Raji (cell line): ENCODE data around the gene TXK.

Experiments used
- POLR2A ChIP-seq: IDR thresholded peaks from 2 replicates; pipeline ENCODE4 v1.6.1; 2011; ENCODE audit warnings: low read depth, low read length, control low read depth; ENCODE audit not compliant: insufficient read depth

TXK gene

DNA sequence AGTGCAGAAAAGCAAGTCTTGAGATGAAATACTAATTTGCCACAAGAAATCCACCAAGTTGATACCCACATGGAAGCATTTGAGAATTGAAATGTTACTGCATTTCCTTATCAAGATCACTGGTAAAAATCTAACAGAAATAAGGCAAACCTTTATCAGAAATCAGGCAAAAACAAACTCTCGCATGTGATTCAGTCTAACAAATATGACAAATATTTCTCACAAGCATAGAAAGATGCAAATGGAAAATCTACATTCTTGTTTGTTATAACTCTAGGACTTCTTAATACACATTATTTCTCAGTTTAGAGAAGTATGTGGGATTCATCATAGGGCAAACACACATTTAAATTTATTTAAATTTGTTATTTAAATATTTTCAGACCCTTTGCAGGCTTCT lies 52.9 kb downstream of the TXK start:
- TF ChIP-seq POLR2A = no peak

DNA sequence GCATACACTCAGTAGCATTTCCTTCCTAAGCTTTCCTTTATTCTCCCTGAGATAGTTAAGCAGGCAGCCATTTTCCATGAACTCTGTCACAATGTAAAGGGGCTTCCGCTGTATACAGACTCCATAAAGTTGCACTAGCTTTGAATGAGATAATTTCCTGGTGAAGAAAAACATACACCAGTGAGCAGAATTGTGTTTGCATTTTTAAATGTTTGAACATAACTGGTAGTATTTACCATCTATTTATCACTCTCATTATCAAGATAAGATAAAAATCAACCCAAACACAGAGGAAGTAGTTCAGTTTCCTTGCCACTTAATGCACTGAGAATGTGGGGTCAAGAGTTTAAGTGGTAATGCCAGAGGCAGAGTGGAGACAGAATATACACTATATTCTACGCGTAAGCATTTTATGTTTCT lies 54.1 kb downstream of the TXK start:
- TF ChIP-seq POLR2A = no peak

DNA sequence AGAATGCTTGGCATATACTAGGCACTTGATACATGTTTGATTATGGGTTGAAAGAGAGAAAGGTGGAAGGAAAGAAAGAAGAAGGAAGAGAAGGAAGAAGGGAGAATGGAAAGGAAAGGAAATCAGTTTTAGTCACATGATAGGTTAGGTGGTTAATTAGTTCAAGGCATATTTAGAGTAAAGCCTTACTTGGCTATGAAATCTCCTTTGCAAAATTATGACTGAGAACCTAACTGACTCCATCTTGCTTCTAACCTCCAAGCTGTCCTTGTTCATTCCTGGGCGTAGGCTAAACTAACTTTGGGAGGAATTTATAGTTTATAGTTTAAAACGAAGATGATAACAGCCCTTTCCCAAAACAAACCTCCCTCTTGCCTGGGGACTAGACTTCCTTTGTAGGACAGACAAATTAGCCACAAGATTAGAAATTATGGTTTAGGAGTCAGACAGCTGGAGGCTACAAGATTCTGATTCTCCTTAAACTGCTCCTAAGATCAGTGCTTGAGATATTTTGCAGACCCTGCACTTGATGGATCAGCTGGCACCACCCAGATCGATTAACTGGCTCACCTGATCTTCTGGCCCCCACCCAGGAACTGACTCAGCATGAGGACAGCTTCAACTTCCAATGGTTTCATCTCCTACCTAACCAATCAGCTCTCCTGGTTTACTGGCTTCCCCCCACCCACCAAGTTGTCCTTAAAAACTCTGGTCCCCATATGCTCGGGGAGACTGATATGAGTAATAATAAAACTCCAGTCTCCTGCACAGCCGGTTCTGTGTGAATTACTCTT lies 55.0 kb downstream of the TXK start:
- TF ChIP-seq POLR2A = no peak

DNA sequence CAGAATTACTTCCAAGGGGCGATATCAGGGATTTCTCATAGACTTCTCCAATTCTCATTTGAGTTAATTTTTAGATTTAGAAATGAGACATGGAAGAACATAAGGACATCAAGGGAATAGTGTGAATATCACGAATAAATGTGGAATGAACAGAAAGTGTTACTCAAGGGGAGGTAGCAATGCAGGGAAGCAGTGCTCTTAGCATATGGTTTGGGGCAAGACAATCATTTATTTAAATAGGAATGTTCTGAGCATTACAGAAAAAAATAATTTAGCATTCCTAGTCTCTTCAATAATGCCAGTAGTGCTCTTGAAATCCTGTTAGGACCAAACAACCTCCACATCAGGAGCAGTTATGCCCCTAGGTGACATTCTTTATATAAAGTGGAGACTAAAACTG lies 55.6 kb downstream of the TXK start:
- no peak for TF ChIP-seq POLR2A

DNA sequence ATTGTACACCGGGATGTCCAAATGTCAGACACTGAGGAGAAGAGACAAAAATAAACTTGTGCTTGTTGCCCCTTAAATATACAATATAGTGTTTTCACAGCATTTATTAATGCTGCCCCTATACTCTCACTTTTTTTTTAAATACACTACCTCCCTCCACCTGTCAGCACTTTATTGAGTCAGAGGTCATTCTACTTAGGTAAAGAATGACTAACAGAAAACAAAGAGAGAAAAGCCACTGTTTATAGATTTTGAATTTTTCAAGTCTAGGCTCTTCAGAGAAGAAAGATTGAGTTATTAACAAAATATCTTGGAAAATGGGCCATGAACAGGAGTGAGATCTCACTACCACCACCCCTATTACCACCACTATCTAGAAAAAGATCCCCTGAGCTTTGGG lies 59.4 kb downstream of the TXK start:
- no peak for TF ChIP-seq POLR2A

DNA sequence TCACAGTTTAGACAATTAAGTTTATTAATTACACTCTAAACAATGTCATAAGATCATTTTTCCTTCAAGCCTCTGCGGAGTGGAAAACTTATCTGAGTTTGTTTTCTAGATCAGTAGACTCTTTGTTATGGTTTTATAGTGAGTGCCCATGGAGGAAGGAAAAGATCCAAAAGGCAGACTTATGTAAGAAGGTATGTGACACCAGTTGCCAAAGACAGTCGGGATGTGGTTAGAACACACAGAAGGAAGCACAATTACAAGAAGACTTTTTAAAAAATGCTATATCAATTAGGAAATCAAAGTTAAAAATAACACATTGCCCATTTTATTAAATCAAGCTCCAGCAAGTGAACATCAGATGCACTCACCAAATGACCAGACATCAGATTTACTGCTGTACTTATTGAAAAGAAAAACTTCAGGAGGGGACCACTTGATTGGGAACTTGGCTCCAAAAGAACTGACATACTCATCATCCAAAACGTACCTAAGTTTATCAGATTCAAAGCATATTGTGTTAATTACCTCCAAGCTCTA lies 60.4 kb downstream of the TXK start:
- no peak for TF ChIP-seq POLR2A

DNA sequence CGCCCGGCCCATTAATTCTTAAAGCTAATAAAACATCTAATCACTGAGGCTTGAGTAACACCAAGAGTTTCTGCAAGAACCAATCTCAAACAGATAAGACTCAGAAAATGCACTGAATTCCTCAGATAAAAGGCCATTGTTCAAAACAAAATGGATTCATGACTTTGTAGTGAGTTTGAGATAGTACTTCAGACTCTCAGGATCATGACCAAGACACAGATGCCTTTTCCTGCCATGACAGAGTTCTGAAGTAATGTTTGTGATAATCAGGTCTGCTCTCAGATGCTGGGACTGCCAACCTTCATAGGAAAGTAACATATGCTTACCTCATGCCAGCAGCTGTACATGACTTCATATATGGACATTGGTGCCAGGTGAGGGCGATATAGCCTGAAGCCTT lies 62.9 kb downstream of the TXK start:
- TF ChIP-seq POLR2A = no peak

DNA sequence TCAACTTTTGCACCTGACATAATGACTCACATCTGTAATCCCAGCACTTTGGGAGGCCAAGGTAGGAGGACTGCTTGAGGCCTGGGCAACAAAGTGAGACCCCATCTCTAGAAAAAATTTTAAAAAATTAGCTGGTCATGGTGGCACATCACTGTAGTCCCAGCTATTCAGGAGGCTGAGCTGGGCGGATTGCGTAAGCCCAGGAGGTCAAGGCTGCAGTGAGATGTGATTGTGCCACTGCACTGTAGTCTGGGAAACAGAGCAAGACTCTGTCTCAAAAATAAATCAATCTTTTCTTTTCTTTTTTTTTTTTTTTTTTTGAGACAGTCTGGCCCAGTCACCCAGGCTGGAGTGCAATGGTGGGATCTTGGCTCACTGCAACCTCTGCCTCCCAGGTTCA lies 65.0 kb downstream of the TXK start:
- no peak for TF ChIP-seq POLR2A

DNA sequence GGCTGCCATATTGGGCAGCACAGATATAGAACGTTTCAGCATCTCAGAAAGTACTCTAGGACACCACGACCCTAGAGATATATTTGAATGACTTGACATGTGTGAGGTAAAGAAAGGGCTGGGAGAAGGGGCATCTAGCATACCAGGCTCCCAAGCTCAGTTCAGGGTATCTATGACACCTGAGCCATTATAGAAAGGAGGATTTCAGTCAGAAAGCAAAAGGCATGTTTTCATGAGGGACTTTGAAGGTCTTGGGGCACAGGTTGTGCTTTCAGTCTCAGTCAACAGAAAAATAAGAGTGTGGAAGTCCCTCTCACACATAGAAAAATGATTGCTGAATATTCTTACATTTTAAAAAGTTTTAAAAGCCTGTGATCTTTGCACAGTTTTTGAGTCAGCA lies 65.9 kb downstream of the TXK start:
- TF ChIP-seq POLR2A = no peak

DNA sequence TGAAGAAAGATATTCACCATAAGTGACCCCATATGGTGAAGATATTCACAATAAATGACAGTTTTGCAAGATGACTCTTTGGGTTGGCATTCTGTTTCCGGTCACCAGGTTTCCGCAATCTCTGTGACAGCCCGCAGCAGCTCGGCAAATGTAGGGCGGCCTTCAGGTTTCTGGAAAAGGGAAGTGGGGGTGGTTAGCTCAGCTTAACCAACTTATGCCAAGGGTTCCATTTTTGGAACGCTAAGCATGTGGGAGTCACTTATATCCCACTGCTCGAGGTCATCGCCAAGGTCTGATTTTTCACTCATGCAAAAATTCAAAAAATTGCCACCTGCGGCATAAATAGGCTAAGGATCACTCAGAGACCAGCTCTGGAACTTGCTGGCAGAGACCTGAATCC lies 66.5 kb downstream of the TXK start:
- TF ChIP-seq POLR2A = no peak

DNA sequence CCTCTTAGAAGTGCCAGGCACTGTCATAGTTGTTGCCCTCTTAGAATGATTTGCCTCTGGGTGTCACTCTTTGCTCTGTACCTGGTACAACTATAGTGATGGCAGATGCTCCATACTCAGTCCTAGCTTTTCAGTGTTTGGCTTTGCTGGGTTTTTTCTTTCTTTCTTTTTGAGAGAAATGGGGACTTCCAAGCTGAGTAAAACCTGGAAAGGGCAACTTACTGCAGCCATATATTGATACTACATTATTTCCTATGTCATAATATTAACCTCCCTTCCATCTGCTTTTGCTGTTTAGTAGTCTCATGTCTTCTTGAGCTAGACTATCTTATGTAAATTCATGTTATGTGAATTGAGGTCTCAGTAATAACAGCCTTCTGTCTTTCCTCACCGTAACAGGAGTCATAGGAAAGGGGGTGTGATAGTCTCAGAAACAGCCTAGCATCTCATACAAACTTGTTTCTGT lies 68.4 kb downstream of the TXK start:
- no peak for TF ChIP-seq POLR2A

DNA sequence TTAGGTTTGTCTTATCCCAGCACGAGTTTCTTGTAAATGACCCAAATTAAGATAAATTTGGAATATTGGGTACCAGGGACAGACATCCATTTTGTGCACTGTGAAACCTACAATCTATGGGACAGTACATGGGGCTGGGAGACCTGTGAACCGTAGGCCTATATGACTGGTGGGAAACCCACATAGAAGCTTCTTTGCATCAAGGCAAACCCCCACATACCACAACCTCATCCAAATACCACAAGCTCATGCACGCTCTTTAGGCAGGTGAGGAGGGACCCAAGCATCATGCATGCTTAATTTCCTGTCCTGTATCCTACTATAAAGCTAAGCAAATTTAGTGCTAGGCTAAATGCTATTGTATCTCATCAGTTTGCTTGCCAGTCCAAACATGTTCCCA lies 69.7 kb downstream of the TXK start:
- no peak for TF ChIP-seq POLR2A

DNA sequence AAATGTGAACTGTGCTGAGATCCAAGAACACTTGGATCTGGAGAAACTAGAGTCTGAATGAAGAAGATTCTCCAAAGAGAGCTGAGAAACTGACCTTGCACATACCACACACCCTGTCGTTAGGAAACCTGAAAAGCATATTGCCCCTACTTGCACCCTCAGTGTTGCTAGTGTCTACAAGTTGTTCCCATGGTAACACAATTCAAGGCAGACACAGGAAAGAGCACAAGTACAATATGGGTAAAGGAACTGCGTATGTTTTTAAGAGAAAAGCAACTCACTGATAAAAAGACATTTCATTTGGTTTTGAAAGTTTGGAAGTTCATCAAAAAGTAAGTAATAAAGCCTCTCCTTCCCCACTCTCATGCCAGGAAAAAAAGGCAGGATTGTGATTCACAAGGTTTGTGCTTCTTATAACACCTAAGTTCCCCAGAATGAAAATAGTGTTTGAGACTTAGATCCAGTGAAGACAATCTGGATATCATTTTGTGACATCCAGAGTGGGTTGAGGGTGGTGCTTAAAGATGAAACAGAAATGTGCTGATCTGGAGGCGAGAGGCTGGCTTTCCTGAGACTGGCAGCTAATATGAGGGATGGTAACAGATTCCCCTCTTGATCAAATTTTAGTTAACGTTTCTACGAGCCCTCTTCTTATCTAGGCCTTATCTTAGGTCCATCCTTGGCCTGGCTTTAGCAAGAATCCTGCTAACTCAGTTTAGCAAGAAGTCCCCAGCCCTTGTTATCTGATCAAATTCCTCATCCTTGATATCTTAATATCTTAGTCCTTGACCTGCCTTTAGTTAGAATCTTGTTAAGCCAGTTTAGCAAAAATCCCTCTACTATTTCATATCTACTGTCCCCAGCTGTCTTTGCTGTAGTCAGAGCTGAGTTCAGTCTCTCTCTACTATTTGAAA lies 75.2 kb downstream of the TXK start:
- TF ChIP-seq POLR2A = no peak

DNA sequence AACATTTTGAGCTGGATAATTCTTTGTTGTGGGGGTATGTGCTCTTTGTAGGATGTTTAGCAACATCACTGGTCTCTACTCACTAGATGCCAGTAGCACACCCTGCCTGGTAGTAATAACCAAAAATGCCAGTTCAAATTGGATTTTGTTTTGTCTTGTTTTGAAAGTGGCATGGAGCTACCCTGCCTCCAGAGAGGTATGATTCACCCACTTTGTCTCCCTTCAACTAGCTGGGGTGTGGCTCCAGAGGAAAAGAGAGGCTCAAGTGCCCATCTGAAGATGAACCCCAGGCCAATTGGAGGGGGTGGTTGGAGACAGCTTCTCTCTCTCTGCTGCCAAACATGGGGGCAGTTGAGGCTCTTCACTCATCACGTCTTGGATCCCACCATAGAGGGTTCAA lies 83.0 kb downstream of the TXK start:
- TF ChIP-seq POLR2A = no peak

DNA sequence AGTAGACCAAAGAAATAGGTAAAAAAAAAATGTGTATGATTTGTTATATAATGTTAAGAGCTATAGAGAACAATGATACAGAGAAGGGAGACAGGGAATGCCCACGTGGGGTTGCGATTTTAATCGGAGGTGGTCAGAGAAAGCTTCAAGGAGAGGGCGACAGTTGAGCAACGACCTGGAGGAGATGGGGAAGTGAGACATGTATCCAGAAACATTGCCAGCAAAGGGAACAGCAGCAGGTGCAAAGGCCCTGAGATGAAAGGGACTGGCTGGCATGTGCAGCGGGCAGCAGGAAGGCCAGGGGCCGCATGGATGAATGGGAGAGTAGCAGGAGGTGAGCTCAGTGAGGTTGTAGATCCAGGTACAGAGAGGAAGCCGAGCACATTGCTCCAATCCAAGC lies 84.6 kb downstream of the TXK start:
- no peak for TF ChIP-seq POLR2A

DNA sequence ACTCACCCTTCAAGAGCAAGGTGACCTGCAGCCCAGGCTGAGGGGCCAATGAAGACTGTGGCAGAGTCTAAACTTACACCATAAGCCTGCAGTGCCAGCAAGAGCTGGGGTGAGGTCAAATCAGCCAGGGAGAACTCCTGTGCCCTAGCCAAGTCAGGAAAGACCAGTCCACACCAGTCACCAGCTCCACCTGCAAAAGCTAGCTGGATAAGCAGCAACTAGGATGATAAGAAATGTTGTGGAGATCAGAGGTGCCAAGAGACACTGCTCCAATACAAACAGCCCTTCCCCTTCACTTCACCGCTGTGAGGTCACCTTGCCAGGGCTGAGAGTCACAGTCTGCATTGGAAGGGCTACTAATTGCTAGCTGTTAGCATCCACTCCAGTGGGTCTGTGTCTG lies 86.2 kb downstream of the TXK start:
- no peak for TF ChIP-seq POLR2A

DNA sequence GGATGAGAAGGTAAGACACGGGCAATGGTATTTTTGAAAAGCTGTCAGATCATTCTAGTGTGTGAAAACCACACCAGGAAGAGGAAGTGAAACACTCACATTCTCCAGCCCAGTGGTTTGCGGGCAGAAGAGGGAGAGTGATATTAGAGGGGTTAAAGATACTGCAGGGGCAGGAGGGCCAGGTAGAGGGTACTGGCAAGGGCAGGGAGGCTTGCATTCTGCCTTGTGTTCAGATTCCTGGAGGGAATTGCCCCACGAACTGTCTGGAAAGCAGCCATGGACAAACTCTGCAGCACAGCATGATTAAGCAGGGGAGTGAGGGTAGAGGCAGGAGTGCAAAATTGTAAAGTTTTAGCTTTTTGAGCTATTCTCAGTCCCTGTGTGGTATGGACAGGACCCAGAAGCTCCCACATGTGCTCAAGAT lies 86.6 kb downstream of the TXK start:
- no peak for TF ChIP-seq POLR2A

DNA sequence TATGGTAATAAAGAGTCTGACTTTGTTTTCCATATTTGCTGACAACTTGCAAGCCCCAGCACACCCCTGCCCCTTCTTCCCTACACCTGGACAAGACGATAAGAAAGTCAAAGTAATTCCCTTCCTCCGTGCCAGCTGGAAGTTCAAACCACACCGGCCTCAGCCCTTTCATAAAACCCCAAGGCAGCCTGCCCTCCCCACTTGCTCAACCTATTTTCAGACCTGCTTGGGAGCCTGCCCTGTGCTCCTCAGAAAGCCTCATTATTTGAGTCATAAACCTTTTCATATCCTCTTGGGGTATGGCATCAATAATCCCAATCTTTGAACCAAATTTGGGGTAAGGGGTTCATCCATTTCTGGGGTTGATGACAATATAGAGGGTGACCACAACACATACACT lies 88.0 kb downstream of the TXK start:
- no peak for TF ChIP-seq POLR2A
